ENCODE results near the gene CAMKMT.

CAMKMT gene

GRCh38 chr2:44668336-44668735, 306.6 kb downstream of the CAMKMT start:
- DNase-seq, result no peak

GRCh38 chr2:44671276-44671675, 309.5 kb downstream of the CAMKMT start:
- DNase-seq, result no peak

GRCh38 chr2:44671916-44672315, 310.2 kb downstream of the CAMKMT start:
- no peak for DNase-seq

- no peak for DNase-seq
Observed at GRCh38 chr2:44672431-44672830, 310.7 kb downstream of the CAMKMT start.

GRCh38 chr2:44674473-44675284, 312.9 kb downstream of the CAMKMT start:
- DNase-seq, result no peak

GRCh38 chr2:44676379-44676778, 314.6 kb downstream of the CAMKMT start:
- no peak for DNase-seq

GRCh38 chr2:44679584-44679983, 317.8 kb downstream of the CAMKMT start:
- no peak for DNase-seq

GRCh38 chr2:44679990-44680389, 318.2 kb downstream of the CAMKMT start:
- no peak for DNase-seq

- DNase-seq, result no peak
Observed at GRCh38 chr2:44680424-44680971, 318.8 kb downstream of the CAMKMT start.

- DNase-seq, result no peak
Observed at GRCh38 chr2:44680983-44681531, 319.3 kb downstream of the CAMKMT start.

GRCh38 chr2:44682459-44682858, 320.7 kb downstream of the CAMKMT start:
- DNase-seq, result no peak

GRCh38 chr2:44684559-44684958, 322.8 kb downstream of the CAMKMT start:
- DNase-seq, result no peak

- DNase-seq, result no peak
Observed at GRCh38 chr2:44686561-44686960, 324.8 kb downstream of the CAMKMT start.

- no peak for DNase-seq
Observed at GRCh38 chr2:44687686-44688455, 326.1 kb downstream of the CAMKMT start.

GRCh38 chr2:44688456-44689124, 326.8 kb downstream of the CAMKMT start:
- DNase-seq, result no peak

- DNase-seq, result no peak
Observed at GRCh38 chr2:44689516-44689915, 327.8 kb downstream of the CAMKMT start.

GRCh38 chr2:44691174-44691785, 329.5 kb downstream of the CAMKMT start:
- DNase-seq, result no peak

GRCh38 chr2:44692821-44693220, 331.1 kb downstream of the CAMKMT start:
- no peak for DNase-seq

- no peak for DNase-seq
Observed at GRCh38 chr2:44700824-44701223, 339.1 kb downstream of the CAMKMT start.

- no peak for DNase-seq
Observed at GRCh38 chr2:44705356-44705755, 343.6 kb downstream of the CAMKMT start.

GRCh38 chr2:44705876-44706480, 344.2 kb downstream of the CAMKMT start:
- no peak for DNase-seq

All from bone marrow (tissue), 2 donors.